GM19328 (cell line): Measurements from ENCODE around the gene ADGRG3.

ENCODE experiments used
- ATAC-seq: cut with Tn5 transposase; IDR thresholded peaks from one replicate; pipeline ENCODE4 v1.9.1; 2021; ENCODE audit warnings: mild to moderate bottlenecking, moderate library complexity; ENCODE audit not compliant: unreplicated experiment

ADGRG3 gene

DNA sequence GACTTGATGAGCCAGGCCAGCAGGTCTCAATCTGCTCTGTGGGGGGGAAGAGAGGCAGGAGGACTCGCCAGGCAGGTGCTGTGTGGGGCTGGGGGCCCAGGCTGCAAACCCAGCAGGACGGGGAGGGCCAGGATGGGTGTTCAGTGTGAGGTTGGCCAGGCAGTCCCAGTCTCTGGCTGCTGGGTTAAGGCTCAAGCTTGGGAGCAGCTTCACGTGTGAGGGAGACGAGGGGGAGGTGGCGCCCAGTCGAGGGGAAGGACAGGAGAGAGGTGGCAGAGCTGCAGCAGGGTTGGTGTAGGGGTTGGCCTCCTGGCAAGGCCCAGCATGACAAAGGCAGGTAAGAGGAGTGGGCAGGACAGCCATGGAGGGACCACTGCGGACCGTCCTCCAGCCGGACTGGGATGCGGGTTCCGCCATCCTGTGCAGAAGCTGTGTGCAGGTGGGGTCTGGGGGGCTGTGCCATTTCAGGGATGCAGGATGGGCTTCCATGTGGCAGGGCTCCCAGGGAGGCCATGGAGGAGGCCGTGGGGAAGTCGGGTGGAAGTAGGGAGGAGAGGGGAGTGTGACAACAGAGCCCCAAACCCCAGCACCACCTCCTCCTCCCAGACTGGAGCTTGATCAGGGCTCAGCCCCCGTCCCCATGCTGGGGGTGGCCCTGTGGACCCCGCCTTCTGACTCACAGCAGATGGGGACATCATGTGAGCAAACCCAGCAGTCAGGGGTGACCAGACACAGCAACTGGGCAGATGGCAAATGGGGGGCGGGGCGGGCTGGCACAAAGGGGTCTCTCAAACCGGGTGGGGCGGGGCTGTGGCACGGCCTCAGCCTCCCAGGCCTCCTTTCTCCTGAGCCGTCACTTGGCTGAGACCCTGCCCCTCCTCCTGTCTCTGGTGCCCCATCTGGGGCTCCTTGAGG is 36.9 kb upstream of the ADGRG3 start:
- no peak for ATAC-seq

DNA sequence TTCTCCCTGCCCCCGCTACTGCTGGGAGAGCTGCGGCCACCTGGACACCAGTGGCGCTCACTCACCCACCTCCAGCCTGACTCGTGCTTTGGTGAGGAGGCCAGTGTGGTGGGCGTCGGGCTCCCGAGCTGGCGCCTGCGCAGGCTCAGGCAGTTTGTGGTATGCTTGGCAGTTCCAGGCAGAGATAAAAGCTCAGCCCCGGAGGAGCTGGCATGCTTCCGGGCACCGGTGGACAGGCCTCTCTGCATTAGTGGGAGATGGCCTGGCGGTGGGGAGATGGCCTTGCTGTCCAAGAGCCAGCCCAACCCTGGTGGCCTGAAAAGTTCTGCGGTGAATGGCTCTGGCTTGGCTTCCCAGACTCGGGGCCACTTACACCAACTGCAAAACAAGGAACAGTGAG is 35.5 kb upstream of the ADGRG3 start:
- no peak for ATAC-seq

DNA sequence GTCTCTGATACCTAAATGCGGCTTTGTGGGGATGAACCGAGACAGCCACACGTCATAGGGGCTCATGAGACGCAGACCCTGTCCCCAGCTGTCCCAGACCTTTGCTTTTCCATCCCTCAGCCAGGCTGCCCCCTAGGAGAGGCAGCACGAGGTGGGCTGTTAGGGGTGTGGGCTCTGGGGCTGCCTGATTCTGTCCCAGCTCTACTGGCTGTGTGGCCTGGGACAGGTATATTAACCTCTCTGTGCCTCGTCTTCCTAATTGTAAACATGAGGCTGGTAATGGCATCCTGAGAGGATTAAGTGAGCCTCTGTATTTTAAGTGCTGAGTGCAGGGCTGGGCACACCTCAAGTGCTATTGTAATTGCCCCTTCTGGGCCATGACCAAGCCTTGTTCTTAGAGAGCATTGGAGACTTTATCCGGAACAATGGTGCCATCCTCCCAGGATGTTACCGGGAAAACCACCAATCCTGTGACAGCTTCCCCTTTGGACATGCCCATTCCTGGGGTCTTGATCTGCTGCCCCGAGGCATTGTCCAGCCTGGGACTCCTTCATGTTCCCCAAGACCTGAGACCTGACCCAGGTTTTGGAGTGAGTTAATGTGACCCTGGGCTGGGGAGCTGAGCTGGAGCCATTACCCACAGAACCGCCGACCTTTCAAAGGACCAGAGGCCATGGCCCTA is 34.6 kb upstream of the ADGRG3 start:
- no peak for ATAC-seq

DNA sequence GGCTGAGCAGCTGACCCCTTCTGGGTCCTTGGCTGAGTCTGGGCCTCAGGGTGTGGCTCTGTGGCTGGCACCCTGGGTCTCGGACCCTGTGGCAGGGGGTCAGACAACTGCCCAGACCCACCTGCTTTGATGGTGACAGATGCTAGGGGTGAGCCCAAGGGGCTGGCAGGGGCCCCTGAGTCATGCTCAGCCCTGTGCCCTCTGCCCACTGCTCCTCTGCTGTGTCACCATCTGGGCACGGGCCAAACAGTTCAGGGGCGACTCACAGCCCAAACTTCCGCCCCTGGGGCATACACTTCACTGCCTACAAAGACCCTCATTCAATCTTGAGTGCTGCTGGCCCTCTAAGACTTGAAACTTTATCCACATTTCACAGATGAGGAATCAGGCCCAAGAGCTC is 33.9 kb upstream of the ADGRG3 start:
- no peak for ATAC-seq

- no peak for ATAC-seq
Measured at GRCh38 chr16:57635266-57636097, 32.6 kb upstream of the ADGRG3 start.

DNA sequence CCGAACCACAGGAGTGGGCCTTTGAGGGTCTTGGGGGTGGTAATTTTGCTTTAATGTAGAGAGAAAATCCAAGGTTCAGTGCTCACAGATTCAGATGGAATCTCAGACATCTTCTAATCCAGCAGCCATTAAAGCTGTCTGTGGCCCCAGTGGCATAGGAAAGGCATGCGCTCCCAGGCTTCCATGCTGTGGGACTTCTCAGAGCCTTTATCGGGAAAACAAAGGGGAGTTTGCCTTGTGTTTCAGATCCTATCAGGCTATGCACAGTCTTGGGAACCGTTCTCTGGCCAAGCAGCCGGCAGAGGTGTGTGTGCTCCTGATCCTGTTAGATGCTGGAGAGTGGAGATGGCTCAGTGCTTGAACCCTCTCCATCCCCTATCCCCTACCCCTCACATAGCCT is 31.9 kb upstream of the ADGRG3 start:
- ATAC-seq: no peak

DNA sequence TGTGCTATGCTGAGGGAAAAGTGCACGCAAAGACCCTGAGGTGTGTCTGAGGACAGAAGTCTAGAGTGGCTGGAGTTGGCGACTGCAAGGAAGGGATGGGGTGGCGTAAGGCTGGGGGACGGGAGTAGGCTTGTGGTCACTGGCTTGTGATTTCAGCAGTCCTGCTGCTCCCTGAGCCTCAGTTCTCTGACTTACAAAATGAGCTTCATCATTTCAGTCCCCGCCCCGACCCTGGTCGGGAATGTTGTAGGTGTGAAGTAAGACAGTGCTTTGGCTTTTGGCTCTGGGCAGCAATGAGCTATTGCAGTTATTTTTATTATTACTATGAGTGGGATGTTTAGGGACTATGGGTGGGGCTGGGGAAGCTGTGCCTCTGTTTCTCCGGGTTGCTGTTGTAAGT is 31.1 kb upstream of the ADGRG3 start:
- no peak for ATAC-seq

GRCh38 chr16:57637424-57637823 is 30.7 kb upstream of the ADGRG3 start:
- no peak for ATAC-seq

- ATAC-seq: no peak
Measured at GRCh38 chr16:57637965-57638364, 30.1 kb upstream of the ADGRG3 start.

GRCh38 chr16:57638381-57638780 is 29.7 kb upstream of the ADGRG3 start:
- ATAC-seq: no peak

GRCh38 chr16:57639172-57639887 is 28.8 kb upstream of the ADGRG3 start:
- no peak for ATAC-seq

DNA sequence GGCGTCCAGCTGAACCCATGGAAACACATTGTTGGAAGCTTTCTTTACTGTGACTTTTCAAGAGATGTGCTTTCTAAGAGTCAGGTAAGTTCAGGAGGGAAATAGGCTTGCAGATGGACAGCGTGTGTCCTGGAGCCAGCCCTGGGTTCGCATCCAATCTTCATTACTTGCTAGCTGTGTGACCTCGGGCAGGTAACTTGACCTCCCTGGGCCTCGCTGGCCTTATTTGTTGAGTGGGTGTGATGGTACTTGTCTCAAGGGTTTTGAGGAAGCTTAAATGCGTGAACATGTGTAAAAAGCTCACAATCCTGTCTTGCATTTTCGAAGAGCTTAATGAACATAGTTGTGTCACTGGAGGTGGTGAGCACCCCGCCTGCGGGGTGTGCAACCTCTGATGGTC is 27.9 kb upstream of the ADGRG3 start:
- ATAC-seq: no peak

GRCh38 chr16:57640612-57641011 is 27.5 kb upstream of the ADGRG3 start:
- ATAC-seq: no peak

- no peak for ATAC-seq
Measured at GRCh38 chr16:57642160-57643135, 25.7 kb upstream of the ADGRG3 start.

DNA sequence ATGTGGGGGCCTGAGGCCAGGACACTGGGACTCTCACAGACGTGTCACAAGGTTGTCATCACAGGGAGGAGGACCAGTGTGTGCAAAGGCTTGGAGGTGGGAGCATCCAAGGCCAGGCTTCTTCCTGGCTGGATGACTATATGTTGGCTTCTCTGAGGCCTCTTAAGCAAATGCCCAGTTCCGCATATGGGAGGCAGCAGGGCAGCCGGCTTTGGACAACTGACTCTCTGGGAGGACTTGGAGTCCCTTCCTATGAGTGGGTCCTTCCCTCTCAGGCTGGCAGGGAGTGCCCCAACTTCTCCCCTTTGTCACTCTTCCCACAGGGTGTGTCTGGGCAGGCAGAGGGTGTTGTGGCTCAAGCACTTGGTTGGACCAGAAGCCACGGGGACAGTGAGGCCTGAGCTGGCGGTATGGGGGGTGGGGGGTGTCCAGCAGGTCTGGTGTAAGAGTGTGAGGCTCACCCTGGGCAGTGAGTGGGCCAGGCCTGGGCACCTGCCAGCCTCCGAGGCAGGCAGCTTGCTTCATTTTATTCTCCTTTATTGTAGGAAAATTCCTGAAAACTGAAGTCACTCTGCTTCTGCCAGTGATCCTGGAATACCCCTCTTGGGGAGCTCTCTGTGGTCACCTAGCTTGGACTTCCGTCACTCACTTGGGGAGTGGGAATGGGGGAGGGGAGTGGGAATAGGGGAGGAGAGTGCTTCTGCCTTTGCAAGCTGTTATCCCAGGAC is 24.8 kb upstream of the ADGRG3 start:
- no peak for ATAC-seq

DNA sequence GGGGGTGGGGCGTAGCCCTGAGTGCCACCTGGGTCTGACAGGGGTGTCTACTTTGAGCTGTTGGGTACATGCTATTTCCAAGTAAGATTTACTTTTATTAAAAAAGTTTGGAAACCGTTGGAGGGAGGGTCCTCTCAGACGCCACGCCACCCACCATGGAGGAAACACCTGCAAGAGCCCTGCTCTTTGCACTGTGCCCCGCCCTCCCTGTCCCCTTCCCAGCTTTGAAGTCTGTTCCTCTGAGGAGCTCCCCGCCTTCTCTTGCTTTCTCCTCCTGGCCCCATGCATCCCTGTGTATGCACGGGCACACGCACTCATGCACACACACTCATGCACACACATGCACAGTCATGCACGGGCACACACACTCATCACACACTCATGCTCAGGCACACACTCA is 24.2 kb upstream of the ADGRG3 start:
- ATAC-seq: no peak

DNA sequence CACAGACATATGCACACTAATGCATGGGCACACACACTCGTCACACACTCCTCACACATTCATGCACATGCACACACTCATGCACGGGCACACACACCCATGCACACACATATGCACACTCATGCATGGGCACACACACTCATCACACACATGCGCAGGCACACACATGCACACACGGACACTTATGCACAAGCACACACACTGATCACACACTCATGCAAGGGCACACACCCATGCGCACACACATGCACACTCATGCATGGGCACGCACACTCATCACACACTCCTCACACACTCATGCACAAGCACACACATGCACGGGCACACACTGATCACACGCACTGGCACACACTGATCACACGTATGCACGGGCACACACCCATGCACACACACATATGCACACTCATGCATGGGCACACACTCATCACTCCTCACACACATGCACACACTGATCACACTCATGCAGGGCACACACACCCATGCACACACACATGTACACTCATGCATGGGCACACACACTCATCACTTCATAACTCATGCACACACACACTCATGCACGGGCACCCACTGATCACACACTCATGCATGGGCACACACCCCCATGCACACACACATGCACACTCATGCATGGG is 23.6 kb upstream of the ADGRG3 start:
- ATAC-seq: no peak

DNA sequence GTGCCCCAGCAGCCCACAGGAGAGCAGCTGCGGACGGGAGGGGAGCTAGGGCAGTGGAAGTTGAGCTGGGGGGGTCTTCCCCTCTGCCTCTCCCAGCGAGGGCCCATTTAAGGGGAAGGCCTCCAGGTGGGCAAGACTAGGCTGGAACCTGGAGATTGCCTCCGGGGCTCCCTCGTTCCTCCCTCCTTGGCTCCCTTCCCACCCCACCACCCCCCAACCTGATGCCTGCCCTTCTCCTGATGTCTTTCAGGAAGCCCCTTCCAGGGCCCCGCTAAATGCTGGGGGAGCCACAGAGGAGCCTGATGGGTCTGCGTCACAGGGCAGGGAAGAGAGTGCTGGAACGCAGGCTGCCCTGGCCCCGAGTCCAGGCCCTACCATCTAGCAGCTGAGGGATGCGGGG is 22.9 kb upstream of the ADGRG3 start:
- no peak for ATAC-seq
